Gastroesophageal sphincter (tissue), 3 donors: ENCODE measurements around the gene RAP1A.

Experiments used
- CTCF ChIP-seq, 4 experiments: fragments of 200-600 bp in 2 of 4; fragments of 450-650 bp in 2 of 4; sonication (generic) in 1 of 4; IDR thresholded peaks; one replicate each; pipeline ENCODE4 v1.5.1; 2017 to 2019; ENCODE audit warnings: antibody characterized with exemption in 4 of 4, mild to moderate bottlenecking in 2 of 4, moderate library complexity in 2 of 4
- POLR2A ChIP-seq, 2 donors: fragments of 450-650 bp; IDR thresholded peaks; one replicate each; pipeline ENCODE4 v1.6.1; 2017; ENCODE audit warnings: antibody characterized with exemption in 2 of 2, mild to moderate bottlenecking in 2 of 2, moderate library complexity in 1 of 2
- POLR2AphosphoS5 ChIP-seq: sonication (generic); formaldehyde crosslinking; IDR thresholded peaks from one replicate; pipeline ENCODE4 v1.6.1; 2017; ENCODE audit warnings: antibody characterized with exemption

GRCh38 chr1:111702504-111703050 lies 83.0 kb downstream of the RAP1A start:
- no peak for TF ChIP-seq CTCF (IDR thresholded peaks at IDR 0.05)
- no peak for TF ChIP-seq POLR2A (IDR thresholded peaks at IDR 0.05)
- no peak for TF ChIP-seq POLR2AphosphoS5
